Activated T-cell treated with anti-CD3 and anti-CD28 coated beads, Interleukin-2, amount 50 U/mL, for 1 hour (primary cell): Measurements from ENCODE around the gene IQSEC1.

Source experiments
- DNase-seq: peaks from one replicate; pipeline ENCODE4 v3.0.0-alpha.2; 2020

IQSEC1 gene

DNA sequence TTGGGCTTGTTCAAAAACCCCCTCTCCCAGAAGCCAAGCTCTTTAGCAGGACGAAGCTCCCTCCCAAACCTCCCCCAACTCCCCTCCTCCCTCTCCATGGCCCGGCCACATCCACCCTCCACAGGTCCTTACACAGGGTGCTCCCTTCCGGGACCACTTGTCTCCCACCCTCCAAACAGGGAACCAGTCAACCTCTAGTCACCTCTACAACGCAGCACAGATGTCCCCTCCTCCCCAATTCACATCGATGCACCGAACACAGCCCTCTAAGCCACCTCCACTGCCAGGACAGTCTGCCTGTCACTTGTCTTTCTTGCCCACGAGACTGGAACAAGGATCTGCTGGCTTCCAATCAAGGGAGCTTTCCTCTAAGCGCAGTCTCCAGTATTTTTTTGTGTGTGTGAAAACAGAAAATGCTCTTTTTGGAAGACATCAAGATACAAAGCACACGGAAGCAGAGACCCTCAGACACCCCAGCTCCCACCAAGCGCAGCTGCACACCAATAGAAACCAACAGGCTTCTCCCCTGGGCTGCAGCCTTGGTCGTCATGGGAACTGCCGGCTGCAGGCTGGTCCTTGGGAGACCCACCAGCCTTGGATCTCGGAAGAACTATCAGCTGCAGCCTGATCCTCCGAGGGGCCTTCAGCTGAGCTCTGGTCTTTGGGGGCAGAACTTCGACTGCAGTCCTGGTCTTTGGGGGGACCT lies 26.5 kb downstream of the IQSEC1 start:
- DNase-seq = no peak

- no peak for DNase-seq
Observed at GRCh38 chr3:13045904-13046568, 27.2 kb downstream of the IQSEC1 start.

DNA sequence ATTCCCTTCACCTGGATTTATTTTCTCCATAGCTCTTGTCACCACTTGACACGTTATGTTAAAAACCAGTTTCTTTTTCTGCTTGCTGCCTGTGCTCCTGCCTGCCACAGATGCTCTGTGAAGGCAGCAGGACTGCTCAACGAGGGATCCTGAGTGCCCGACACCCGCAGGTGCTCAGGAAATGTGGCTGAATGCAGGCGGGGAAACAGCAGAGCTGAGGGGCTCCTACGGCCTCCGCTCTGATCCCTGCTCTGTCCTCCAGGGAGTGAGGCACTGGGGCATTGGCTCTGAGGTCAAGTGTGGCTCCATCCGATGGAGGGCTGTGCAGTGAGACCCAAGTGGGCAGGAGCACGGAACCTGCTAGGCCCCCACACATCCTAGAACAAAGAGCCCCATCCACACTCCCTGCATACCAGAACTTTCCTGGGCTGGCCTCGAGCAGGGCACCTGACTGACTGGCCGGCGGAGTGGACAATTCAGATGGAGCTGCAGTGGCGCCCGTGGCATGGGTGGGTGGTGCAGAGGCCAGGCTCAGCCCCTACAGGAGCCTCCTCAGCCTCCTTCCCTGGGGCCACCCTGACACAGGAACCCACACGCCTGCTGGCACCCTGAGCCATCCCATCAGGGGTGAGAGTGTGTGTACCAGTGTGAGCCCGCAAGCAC lies 27.9 kb downstream of the IQSEC1 start:
- DNase-seq = no peak

- no peak for DNase-seq
Observed at GRCh38 chr3:13044496-13045240, 28.6 kb downstream of the IQSEC1 start.

GRCh38 chr3:13043656-13044055 lies 29.6 kb downstream of the IQSEC1 start:
- no peak for DNase-seq

DNA sequence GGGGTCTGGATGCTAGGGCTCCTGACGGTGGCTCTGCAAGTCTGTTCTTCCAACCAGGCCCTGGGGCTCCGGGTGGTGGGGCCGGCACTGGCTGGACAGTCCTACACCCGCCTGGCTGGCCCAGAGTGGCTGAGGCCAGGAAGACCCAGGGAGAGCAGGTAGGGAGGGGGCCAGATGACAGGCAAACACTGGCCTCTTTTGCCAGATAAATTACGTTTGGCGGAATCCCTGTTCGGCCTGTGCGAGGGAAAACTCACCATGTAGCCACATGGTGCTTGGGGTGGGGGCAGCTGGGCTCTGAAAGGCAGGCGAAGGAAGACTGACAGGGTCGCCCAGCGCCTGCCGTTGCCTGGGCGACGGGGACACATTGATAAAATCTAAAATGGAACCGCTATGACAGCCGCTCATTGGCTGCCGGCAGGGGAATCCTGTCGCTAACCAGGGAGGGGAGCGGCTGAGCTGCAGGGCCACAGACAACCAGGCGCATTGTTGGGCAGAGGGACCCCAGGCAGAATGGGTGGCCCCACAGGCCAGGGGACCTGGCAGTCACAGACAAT lies 30.4 kb downstream of the IQSEC1 start:
- no peak for DNase-seq

DNA sequence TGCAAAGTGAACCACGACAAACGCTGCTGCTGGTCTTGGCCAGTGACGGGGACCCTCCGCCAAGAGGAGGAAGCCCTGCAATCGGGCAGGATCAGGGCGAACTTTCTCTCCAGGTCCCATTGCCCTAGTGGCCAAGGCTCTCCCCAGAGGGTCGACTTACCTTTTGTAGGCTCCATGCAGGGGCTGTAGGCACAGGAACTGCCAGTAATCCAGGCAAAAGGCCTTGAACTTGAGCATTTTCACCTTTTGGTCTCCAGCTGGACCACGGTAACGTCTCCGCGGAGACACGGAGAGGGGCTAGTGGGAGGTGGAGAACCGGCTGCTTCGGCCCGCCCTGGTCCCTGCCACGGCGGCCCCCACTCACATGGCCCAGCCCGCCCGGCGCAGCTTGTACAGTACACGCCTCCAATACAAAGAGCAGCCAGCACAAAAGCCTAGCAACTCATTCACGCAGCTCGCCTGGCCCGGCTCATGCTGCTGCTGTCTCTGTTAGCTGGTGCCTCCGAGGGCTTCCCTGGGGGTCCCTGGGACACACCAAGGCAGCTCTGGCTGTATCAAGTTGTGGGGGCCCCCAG lies 31.0 kb downstream of the IQSEC1 start:
- DNase-seq = no peak

DNA sequence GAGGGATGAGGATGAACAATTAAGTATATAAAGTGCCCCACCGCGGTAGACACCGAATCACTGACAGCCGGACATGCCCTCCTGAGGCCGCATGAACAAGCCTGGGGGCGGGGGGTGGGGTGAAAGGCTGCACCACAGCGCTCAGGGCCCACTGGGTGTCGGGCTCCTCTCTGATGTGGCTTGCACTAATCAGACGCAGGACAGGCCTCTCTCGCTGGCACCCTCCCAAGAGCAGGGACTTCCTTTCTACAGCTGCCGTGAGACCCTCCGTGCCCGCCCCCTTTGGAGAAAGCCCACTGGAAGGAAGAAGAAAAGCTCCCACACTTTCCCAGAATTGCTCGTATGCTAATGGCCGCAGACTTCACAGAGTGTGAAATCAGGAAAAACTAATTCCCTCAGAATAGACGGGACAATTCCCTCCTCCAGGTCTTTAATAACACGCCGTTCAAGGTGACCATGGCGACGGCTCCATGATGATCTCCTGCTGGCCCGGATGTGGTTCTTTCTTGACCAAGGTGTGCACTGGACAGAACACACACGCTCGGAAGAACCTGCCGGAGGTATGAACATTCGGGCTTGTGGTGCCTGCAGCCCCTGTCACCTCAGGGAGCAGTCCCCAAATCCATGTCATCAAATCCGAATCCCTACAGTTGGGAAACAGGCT lies 32.0 kb downstream of the IQSEC1 start:
- DNase-seq = no peak

GRCh38 chr3:13040361-13041074 lies 32.7 kb downstream of the IQSEC1 start:
- no peak for DNase-seq

- DNase-seq = no peak
Observed at GRCh38 chr3:13039213-13039896, 33.9 kb downstream of the IQSEC1 start.

DNA sequence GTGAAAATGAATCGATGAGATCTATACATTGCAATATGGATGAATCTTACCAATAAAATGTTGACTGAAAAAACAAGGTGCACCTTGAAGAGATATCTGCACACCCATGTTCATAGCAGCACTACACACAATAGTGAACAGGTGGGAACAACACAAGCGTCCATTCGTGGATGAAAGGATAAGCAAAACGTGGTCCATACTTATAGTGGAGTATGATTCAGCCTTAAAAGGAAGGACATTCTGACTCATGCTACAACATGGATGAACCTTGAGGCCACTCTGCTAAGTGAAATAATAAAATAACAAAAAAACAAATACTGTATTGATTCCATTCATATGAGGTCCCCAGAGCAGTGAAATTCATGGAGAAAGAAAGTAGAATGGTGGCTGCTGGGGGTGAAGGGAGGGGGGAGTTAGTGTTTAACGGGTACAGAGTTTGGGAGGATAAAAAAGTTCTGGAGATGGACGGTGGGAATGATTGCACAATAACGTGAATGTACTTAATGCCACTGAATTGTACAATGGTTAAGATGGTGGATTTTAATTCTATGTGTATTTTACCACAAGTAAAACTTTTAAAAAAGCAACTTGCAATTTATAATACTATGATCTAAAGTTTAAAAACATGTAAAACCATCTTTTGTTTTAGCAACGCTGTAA lies 35.6 kb downstream of the IQSEC1 start:
- no peak for DNase-seq

- no peak for DNase-seq
Observed at GRCh38 chr3:13034861-13035260, 38.4 kb downstream of the IQSEC1 start.

DNA sequence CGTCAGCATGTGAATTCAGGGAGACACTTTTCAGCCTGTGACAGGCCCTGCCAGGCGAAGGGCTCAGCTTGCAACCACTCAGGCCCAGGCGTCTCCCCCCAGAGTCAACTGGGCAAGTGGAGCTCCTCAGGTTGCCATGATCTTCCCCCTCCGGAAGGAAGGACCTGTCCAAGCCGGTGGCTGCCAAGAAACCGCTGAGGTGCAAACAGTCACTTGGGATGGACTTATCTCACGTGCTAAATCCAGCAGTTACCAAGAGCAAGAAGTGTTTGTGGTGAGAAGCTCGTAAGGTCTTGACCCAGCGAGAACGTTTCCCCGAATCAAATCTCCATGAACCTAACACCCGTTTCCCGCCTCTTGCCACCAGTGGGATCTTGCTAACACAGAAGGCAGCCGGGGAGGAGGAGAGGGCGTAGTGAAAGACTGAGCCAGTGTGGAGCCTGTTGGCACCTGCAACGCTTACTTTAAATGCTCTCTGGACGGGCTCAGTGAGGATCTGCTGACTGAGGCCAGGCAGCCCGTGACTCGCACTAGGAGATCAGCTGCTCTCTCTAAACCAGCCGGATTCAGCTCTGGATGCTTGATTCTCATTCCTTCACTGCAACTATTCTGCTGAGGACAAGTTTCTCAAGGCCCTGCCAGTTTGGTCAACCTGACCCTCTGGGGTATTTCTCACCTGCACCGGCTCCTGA lies 39.0 kb downstream of the IQSEC1 start:
- DNase-seq = no peak

DNA sequence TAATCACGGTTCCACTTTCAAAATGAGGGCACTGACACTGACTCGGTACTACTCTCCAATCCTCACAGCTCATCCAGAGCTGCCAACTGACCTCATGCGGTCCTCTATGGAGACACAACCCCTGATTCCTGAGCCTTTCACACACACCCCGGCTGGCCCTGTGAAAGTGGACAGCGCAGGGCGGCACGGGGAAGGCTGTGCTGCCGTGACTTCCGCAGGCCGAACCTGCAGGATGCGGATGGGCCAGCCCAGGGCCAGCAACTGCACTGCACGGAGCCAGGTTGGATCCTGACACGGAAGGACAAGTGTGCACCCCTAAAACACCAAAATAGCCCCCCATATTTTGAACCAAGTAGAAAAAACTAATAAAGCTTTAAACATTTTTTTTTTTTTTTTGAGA lies 41.0 kb downstream of the IQSEC1 start:
- no peak for DNase-seq

DNA sequence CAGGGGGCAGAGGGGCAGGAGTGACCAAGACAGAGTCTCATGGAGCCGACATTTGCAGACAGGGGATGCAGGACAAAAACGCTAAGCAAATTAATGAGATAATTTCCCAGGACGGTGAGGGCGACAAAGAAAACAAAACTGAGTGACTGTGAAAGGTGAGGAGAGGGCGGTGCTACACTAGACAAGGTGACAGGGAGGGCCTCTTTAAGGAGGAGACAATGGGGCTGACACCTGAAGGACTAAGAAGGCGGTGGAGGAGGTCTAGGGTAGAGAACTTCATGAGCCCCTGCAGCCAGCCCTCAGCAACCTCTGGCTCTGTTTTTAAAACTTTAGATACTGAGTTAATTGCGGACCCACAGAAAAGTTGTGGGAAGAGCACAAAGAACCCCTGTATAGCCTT lies 41.6 kb downstream of the IQSEC1 start:
- DNase-seq = no peak

GRCh38 chr3:13030684-13031083 lies 42.5 kb downstream of the IQSEC1 start:
- no peak for DNase-seq

GRCh38 chr3:13028010-13028821 lies 45.0 kb downstream of the IQSEC1 start:
- DNase-seq = no peak

DNA sequence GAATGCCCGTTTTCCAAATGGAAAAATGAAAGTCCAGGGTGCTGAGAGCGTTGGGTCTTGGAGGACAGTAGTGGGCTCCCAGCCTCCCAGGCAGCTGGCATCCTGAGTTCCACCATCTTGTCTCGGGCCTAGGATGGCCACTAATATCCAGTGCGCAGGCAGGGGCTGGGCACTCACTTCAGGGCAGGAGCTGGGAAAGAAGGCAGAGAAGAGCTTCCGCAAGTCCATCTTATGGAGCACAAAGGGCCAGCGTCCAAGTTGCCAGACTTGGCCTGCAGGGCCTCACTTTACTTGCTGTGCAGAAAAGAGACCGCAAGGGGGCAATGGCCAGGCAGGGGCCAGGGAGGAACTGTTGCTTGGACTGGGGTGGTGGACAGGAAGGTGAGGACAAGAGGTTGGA lies 46.1 kb downstream of the IQSEC1 start:
- no peak for DNase-seq

- no peak for DNase-seq
Observed at GRCh38 chr3:13026534-13026933, 46.7 kb downstream of the IQSEC1 start.
